A549 treated with Mapracorat at 1 μM for 4 hours (cell line): Measurements from ENCODE around the gene ACAA2. TPM values are rescaled to one million over a fixed set of nuclear protein-coding genes. Genes with fewer than 3 reads are reported as not detected.

Experiments used
- total RNA-seq: library from RNA; stranded (reverse); fragments of 200-300 nt; extraction: Qiagen RNA extraction; gene quantifications from 5 replicates; pipeline ENCODE4 v1.2.3, GENCODE V29; 2022

The ACAA2 gene
- 53.1 to 57.8 TPM (median 56.4 TPM) in 5 replicates for total RNA-seq

GRCh38 chr18:49813319-49814146 lies at the start of gene ACAA2:
Gene ACAA2 (minus strand): TSS chr18:49813533. CDS start chr18:49813484, 49 bp downstream.

